ENCODE data around the gene MAGOHB.

Gene MAGOHB

DNA sequence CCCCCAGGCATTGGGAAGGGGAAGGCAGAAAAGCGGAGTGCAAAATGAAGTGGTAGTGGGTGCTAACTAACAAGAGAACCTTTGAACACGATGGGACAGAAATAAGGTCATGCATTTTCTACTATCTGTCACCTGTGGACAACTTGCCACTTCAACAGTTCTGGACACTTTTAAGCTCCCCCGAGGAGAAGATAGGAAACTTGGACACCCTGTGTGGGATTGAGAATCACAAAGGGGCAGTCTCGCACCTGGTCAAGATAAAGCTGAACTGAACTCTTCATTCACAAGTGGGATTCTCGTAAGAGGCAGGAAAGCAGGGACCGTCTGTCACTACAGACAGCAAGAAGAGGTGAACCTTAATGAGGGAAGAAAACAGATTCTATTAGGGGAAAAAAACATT is 56.1 kb downstream of the MAGOHB start:
- no peak for DNase-seq

- DNase-seq = no peak
Measured at GRCh38 chr12:10554756-10555481, 58.5 kb downstream of the MAGOHB start.

DNA sequence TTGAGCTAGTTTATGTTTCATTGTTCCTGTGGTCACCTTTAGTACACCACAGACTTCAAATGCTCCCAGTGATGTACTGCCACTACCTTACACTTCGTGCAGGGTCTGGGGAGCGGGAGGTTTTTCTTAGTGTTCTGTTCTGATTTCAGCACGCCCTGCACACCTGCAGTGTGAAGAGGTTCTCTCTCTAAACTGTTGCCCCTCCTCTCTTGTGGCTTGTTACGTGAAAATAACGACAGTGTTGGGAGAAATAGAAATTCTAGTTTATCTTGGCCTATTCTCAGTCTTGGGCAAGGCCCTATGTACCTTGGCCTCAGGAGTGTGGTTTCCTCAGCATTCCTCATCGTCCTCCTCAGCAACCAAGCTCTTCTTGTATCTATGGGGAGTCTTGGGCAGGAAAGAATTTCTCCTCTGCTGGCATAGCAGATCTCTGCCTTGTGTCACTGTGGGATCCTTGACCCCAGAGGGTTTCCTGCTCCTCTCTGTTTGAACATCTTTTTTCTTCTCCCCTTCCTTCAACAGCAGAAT is 59.1 kb downstream of the MAGOHB start:
- no peak for DNase-seq

All from right kidney (tissue), 1 donor.